Naive B cell (primary cell): ENCODE data around the gene PLEKHM3. TPM values are rescaled to one million over a fixed set of nuclear protein-coding genes. Genes with fewer than 3 reads are reported as not detected.

Experiments
- polyA plus RNA-seq, 6 donors: library from polyadenylated mRNA; unstranded; fragments of 300-500 nt; fragmentation: Illumina TruSeq; gene quantifications; one replicate each; pipeline ENCODE4 v1.2.3, GENCODE V29; 2021; ENCODE audit warnings: low read depth in 6 of 6

The PLEKHM3 gene
- polyA plus RNA-seq, 6 donors from 2014 or later = 1.3 to 7.7 (median 3.7) TPM

Other genes starting within 250 kb of the PLEKHM3 start
- not detected for gene CRYGD, start 99.0 kb upstream of the PLEKHM3 start, polyA plus RNA-seq
- not detected for gene CRYGC, start 104.3 kb upstream of the PLEKHM3 start, polyA plus RNA-seq
- gene CRYGB, start 120.6 kb upstream of the PLEKHM3 start, polyA plus RNA-seq = not detected
- not detected for gene CRYGA, start 138.1 kb upstream of the PLEKHM3 start, polyA plus RNA-seq
- gene C2orf80, start 164.5 kb upstream of the PLEKHM3 start, polyA plus RNA-seq = not detected
- 10 to 100 TPM in 2 of 6 donors, 1 to 10 TPM in 4; 6.7 to 10.6 (median 8.7) TPM for gene IDH1, start 229.5 kb upstream of the PLEKHM3 start, polyA plus RNA-seq
- 10 to 100 TPM in 5 of 6 donors, 1 to 10 TPM in 1; 3.6 to 16.8 (median 13.9) TPM for gene PIKFYVE, start 240.7 kb upstream of the PLEKHM3 start, polyA plus RNA-seq